AG10803 (cell line): ENCODE data around the gene SRXN1.

Experiments
- DNase-seq: peaks from one replicate; pipeline ENCODE4 v3.0.0; 2010; ENCODE audit warnings: low read depth
- H3K4me3 ChIP-seq: 2 replicates; pipeline ENCODE4 v1.5.1; 2011; ENCODE audit warnings: mild to moderate bottlenecking, low read length, control low read depth
- CTCF ChIP-seq: conservative IDR thresholded peaks from 2 replicates; pipeline ENCODE4 v1.5.1; 2011; ENCODE audit warnings: mild to moderate bottlenecking, low read length, control low read depth, inconsistent platforms

The SRXN1 gene

DNA sequence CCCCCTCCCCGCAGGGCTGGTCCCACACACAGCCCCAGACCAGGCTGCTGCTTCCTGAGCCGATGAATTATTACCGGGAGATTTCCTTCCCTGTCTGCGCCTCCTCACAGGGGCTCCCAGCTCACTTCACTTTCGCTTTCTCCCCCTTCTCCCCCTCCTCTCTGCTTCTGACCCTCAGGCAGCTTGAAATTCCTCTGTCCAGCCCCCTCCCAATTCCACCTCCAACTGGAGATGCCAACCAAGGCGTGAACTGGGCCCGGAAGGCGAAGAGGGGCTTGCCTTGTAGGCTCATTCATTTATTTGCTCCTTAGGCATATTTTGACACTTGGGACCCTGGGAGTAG, 41.2 kb downstream of the SRXN1 start:
- H3K4me3 ChIP-seq = no peak overlapping the region
- DNase-seq = no peak
- no peak for TF ChIP-seq CTCF

GRCh38 chr20:611047-611842, 41.8 kb downstream of the SRXN1 start:
- TF ChIP-seq CTCF = no peak
- no peak for DNase-seq
- H3K4me3 ChIP-seq = no peak overlapping the region

DNA sequence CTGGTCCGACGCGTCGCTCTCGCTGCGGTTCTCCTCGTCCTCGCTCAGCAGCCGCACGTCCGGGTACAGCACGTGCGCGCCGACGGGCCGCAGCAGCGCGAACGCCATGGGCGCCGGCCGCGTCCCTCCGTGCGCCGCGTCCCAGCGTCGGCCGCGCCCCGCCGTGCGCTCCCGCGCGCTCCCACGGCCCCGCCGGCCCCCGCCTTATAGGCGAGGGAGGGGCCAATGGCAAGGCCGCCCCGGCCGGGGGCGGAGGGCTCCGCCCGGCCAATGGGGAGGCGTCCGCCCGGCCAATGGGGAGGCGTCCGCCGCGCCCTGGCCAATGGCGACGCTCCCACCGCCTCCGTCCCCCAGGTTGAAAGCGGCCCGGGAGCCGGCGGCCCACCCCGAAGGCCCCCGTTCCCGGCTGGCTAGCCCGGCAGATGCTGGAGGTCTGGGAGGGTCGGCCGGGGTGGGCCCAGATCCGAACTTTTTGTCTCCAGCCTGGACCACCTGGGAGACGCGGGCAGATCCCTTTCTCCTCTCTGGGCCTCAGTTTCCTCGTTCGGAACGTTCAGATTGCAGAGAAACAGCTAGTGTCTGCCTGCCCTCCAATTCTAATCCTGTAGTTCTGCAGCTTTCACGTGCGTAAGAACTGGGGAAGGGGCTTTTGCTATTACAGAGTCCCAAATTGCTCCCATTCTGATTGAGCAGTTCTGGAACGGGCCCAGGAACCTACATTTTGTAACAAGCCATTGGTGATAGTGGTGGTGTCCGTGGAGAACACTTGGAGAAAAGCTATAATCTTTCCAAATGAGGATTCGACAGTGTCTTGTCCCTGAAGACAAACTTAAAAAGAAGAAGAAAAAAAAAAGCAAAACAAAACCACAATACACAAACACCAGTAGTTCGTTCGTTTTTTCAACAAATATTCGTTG, 42.6 kb downstream of the SRXN1 start, which contains the start of gene TCF15:
Gene TCF15, minus strand, starts transcription at position 180 of the 917 bp plus-strand sequence. Its CDS starts 72 bp downstream, at position 108.
- TF ChIP-seq CTCF = no peak
- no peak for DNase-seq
- no peak within 1 kb of the TSS for H3K4me3 ChIP-seq

- TF ChIP-seq CTCF = no peak
- DNase-seq = no peak
- H3K4me3 ChIP-seq = no peak overlapping the region
These were observed 43.5 kb downstream of the SRXN1 start for GRCh38 chr20:609371-609964.

DNA sequence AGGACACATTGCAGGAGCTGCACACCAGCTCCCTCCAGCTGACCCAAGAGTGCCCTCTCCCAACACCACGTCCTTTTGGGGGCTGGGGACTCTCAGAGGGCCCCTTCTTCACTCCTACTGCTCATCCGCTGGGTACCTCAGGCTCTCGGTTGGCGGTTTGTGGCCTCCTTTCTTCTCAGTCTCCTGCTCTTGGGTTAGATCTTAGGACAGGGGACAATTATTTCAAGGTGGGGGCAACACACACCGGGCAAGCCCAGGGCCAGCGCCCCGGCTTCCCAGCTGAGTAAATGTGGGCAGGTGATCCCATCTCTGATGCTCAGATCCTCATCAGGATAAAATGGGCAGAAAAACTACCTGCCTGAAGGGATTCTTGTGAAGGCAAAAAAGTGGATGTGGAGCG, 44.0 kb downstream of the SRXN1 start:
- no peak for DNase-seq
- no peak for TF ChIP-seq CTCF
- H3K4me3 ChIP-seq = no peak overlapping the region

DNA sequence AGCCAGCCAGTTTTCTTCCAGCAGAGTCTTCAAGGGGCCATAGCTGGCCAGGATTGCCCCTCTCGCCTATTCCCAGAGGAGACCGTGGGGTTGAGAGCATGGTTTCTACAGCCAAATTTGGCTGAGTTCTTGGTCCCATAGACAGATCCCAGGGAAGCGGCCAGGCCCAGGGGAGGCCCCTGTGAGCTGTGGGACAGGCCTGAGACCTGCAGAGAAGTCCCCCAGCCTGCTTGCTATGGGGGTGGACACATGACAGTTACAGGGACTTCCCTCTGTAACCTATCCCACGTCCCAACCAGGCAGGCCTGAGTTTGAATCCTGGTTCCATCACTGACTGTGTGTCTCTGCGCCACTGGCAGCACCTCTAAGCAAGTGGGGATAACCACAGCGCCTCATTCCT, 45.5 kb downstream of the SRXN1 start:
- TF ChIP-seq CTCF = no peak
- no peak overlapping the region for H3K4me3 ChIP-seq
- no peak for DNase-seq
